ENCODE measurements around the gene KCNA1. TPM values are rescaled to one million over a fixed set of nuclear protein-coding genes. Genes with fewer than 3 reads are reported as not detected.

Gene KCNA1
- total and polyA plus RNA-seq, 4 donors, result 0.06 to 0.39 TPM; not detected in 2

DNA sequence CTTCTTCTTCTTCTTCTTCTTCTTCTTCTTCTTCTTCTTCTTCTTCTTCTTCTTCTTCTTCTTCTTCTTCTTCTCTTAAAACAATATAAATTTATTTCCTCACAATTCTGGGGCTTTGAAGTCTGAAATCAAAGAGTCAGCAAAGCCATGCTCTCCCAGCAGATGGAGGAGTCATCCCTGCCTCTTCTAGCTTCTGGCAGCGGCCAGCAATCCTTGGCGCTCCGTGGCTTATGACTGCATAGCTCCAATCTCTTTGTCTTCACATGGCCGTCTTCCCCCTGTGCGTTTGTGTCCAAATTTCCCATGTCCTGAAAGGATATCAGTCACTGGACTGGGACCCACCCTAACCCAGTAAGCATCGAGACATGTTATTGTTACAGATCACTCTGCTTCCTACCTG is 22.9 kb downstream of the KCNA1 start:
- WGBS, 2 donors, result 79 to 90% methylated on average over 6 of the region's 6 CpGs
- H3K27me3 ChIP-seq (ENCODE audit: control insufficient read depth in 1 of 2, insufficient read depth in 2 of 2, low read length in 1 of 2), result peaks cover 0 to 3% of the 10 kb centered on the region in 2 donors

DNA sequence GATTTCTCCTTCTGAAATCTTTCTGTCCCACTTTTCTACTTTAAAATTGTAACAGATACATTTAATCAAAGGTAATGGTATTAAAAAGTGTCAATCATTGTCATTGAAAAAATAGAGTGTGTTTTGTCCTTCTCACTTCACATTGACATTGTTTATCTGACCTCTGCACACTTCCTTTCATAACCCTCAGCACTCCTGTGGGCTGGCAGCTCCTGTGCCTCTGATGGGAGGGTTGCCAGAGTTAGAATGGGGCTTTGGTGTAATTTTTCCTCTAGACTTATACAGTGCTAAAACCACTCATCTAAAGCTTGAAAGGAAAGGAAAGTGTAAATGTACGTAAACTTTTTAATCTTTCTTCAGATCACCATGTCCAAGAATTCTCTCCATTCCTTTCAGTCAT is 23.7 kb downstream of the KCNA1 start:
- intact Hi-C loops (cut with DNase I), result no loop called here
- no peak for DNase-seq
- 50 to 68% methylated on average over 1 of the region's 1 CpG for WGBS, 2 donors
- ATAC-seq (ENCODE audit: low FRiP score), result no peak
- Histone ChIP-seq H3K36me3 (ENCODE audit: control insufficient read depth in 1 of 2, insufficient read depth in 2 of 2, low read length in 1 of 2) (no peaks in the 10 kb centered on the region), H3K27ac (ENCODE audit: low read depth in 1 of 2, low read length in 2 of 2) (no peak overlapping the region), H3K27me3 (ENCODE audit: control insufficient read depth in 1 of 2, insufficient read depth in 2 of 2, low read length in 1 of 2) (peaks cover 0 to 3% of the 10 kb centered on the region in 2 donors), H3K4me3 (ENCODE audit: low read length in 2 of 2) (no peak overlapping the region), H3K4me1 (ENCODE audit: control insufficient read depth in 1 of 2, insufficient read depth in 2 of 2, low read length in 2 of 2) (no peaks in the 10 kb centered on the region), H3K9me3 (ENCODE audit: control insufficient read depth, low read length) (no peaks in the 10 kb centered on the region)

More for the DNA sequence above, 22.9 kb downstream of the KCNA1 start:
- intact Hi-C loops (cut with DNase I), result no loop called here
- ATAC-seq (ENCODE audit: low FRiP score), result no peak
- Histone ChIP-seq H3K4me3 (ENCODE audit: low read length in 2 of 2) (no peak overlapping the region), H3K4me1 (ENCODE audit: control insufficient read depth in 1 of 2, insufficient read depth in 2 of 2, low read length in 2 of 2) (no peaks in the 10 kb centered on the region), H3K36me3 (ENCODE audit: control insufficient read depth in 1 of 2, insufficient read depth in 2 of 2, low read length in 1 of 2) (no peaks in the 10 kb centered on the region), H3K27ac (ENCODE audit: low read depth in 1 of 2, low read length in 2 of 2) (no peak overlapping the region), H3K9me3 (ENCODE audit: control insufficient read depth, low read length) (no peaks in the 10 kb centered on the region)
- DNase-seq, result no peak

DNA sequence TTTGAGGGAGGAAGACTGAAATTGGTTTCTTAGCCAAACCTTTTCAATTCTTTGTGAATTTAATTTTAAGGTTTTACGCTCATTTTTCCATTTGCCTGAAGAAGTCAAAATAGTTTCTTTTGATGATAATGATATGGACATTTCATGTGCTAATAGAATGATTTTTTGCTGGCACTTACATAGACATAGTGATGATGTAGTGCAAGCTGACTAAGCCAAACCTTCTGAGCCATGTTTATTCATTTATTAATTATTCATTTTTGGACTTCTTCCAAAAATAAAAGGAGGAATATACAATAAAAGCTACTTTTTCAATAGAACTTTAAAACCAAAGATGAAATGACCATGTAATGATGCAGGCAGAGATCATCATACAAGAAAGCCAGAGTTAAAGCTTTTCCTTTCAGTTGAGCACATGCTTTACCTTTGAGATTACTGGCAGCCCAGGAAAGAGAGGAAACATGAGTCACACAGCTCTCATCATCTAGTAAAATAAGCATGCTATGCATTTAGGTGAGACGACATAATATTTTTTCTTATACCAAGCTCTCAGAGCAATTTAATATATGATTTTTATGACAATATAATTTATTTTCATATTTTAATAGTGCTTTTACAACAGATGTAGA is 24.8 kb downstream of the KCNA1 start:
- peaks cover 0 to 3% of the 10 kb centered on the region in 2 donors for H3K27me3 ChIP-seq (ENCODE audit: control insufficient read depth in 1 of 2, insufficient read depth in 2 of 2, low read length in 1 of 2)
- ATAC-seq (ENCODE audit: low FRiP score), result no peak

DNA sequence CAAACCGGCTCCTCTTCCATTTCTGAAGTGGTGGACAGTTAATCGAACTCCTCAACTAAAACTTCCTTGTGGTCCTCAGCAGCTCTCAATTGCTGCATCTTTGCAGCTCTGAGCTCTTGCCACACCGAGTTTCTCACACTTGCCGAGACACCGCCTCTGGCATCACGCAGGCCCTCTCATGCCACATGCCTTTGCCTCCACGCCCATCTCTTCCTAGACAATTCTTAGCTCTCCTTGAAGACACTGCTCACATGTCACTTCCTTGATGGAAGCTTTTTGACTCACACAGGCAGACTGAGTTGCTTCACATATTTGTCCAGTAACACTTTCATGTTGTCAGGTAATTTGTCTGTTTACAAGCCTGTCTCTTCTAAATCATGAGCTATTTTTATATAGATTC is 29.2 kb downstream of the KCNA1 start:
- H3K4me3 ChIP-seq (ENCODE audit: low read length in 2 of 2), result no peak overlapping the region
- H3K36me3 ChIP-seq (ENCODE audit: control insufficient read depth in 1 of 2, insufficient read depth in 2 of 2, low read length in 1 of 2), result no peaks in the 10 kb centered on the region
- intact Hi-C loops (cut with DNase I), result no loop called here
- ATAC-seq (ENCODE audit: low FRiP score) (no peak), DNase-seq (no peak)
- H3K27me3 ChIP-seq (ENCODE audit: control insufficient read depth in 1 of 2, insufficient read depth in 2 of 2, low read length in 1 of 2), result peaks cover 0 to 2% of the 10 kb centered on the region in 2 donors
- H3K27ac ChIP-seq (ENCODE audit: low read depth in 1 of 2, low read length in 2 of 2), result no peak overlapping the region
- H3K4me1 ChIP-seq (ENCODE audit: control insufficient read depth in 1 of 2, insufficient read depth in 2 of 2, low read length in 2 of 2), result no peaks in the 10 kb centered on the region
- no peaks in the 10 kb centered on the region for H3K9me3 ChIP-seq (ENCODE audit: control insufficient read depth, low read length)
- WGBS, 2 donors, result 88 to 91% methylated on average over 7 of the region's 7 CpGs

More for the DNA sequence above, 24.8 kb downstream of the KCNA1 start:
- Histone ChIP-seq H3K36me3 (ENCODE audit: control insufficient read depth in 1 of 2, insufficient read depth in 2 of 2, low read length in 1 of 2) (no peaks in the 10 kb centered on the region), H3K4me1 (ENCODE audit: control insufficient read depth in 1 of 2, insufficient read depth in 2 of 2, low read length in 2 of 2) (no peaks in the 10 kb centered on the region), H3K4me3 (ENCODE audit: low read length in 2 of 2) (no peak overlapping the region), H3K9me3 (ENCODE audit: control insufficient read depth, low read length) (no peaks in the 10 kb centered on the region), H3K27ac (ENCODE audit: low read depth in 1 of 2, low read length in 2 of 2) (no peak overlapping the region)
- no peak for DNase-seq
- 57 to 68% methylated on average over 2 of the region's 2 CpGs for WGBS, 2 donors
- intact Hi-C loops (cut with DNase I), result no loop called here

DNA sequence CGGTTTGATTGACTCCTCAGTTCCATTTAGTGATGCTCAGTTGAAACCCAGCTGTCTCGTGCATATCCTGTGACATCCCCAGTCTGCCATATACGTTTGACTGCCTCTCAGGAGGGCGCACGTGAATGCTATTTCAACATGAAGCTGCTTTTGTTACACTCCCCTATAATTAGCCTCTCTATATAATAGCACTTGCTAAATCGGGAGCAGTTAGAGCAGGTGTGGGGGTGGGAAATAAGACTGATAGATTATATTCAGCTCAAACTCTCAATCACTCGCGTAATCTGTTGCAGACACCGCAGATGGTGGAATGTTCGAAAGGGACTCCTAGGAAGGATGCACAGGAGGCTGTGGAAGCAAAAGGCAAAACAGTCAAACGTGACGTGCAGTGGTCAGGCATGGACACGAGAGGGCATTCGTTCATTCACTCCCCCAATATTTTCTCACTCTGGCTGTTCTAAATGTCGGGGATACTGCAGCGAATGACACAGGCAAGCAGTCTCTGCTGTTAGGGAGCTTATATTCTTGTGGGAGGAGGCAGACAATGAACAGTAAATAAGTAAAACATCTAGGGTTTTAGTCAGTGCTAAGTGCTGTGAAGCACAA is 29.8 kb downstream of the KCNA1 start:
- Histone ChIP-seq H3K27me3 (ENCODE audit: control insufficient read depth in 1 of 2, insufficient read depth in 2 of 2, low read length in 1 of 2) (peaks cover 0 to 2% of the 10 kb centered on the region in 2 donors), H3K4me1 (ENCODE audit: control insufficient read depth in 1 of 2, insufficient read depth in 2 of 2, low read length in 2 of 2) (no peaks in the 10 kb centered on the region), H3K9me3 (ENCODE audit: control insufficient read depth, low read length) (no peaks in the 10 kb centered on the region), H3K36me3 (ENCODE audit: control insufficient read depth in 1 of 2, insufficient read depth in 2 of 2, low read length in 1 of 2) (no peaks in the 10 kb centered on the region), H3K27ac (ENCODE audit: low read depth in 1 of 2, low read length in 2 of 2) (no peak overlapping the region), H3K4me3 (ENCODE audit: low read length in 2 of 2) (no peak overlapping the region)
- no peak for DNase-seq
- ATAC-seq (ENCODE audit: low FRiP score), result no peak
- 77 to 79% methylated on average over 16 of the region's 16 CpGs for WGBS, 2 donors
- intact Hi-C loops (cut with DNase I), result no loop called here

DNA sequence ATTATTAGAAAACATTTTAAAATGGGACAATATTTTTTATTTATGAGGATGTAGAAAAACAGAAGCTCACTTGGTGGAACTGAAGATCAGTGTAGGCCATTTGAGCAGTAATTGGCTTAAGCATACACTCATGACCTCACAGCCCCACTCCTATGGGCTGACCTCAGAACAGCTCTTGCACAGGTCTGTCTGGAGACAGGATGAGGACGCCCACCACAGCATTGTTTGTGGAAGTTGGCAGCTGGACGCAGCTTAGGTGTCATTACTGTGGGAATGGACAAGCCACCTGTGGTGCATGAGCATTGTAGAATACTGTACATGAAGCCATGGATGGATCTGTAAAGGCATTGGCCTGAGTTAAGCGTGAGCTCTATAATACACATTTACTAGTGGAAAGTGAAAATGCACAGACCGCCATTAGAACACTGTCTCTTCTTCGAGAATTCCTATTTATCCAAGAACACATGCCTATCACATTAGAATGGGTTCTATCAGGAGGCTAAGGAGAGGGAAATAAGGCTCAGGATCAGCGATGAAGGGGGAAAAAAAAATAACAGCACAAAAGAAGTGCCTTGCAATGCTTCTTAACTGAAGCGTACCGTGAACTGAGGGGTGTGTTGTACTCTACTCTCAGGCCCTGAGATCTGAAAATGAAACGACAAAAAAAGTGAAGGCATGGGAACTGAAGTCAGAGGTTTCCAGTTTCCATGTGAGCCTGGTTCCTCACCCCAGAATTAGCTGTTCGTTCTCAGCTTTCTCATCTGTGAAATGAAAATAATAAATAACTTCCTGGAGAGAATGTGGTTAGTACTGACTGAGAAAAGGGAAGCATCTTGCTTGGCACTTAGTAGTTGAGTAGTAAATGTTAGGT is 33.6 kb downstream of the KCNA1 start:
- DNase-seq (no peak), ATAC-seq (ENCODE audit: low FRiP score) (no peak)
- intact Hi-C loops (cut with DNase I), result no loop called here
- no peaks in the 10 kb centered on the region for H3K4me1 ChIP-seq (ENCODE audit: control insufficient read depth in 1 of 2, insufficient read depth in 2 of 2, low read length in 2 of 2)
- H3K4me3 ChIP-seq (ENCODE audit: low read length in 2 of 2), result no peak overlapping the region
- H3K27ac ChIP-seq (ENCODE audit: low read depth in 1 of 2, low read length in 2 of 2), result no peak overlapping the region
- H3K36me3 ChIP-seq (ENCODE audit: control insufficient read depth in 1 of 2, insufficient read depth in 2 of 2, low read length in 1 of 2), result no peaks in the 10 kb centered on the region
- no peaks in the 10 kb centered on the region for H3K9me3 ChIP-seq (ENCODE audit: control insufficient read depth, low read length)
- WGBS, 2 donors, result 83 to 87% methylated on average over 10 of the region's 10 CpGs
- no peaks in the 10 kb centered on the region for H3K27me3 ChIP-seq (ENCODE audit: control insufficient read depth in 1 of 2, insufficient read depth in 2 of 2, low read length in 1 of 2)

DNA sequence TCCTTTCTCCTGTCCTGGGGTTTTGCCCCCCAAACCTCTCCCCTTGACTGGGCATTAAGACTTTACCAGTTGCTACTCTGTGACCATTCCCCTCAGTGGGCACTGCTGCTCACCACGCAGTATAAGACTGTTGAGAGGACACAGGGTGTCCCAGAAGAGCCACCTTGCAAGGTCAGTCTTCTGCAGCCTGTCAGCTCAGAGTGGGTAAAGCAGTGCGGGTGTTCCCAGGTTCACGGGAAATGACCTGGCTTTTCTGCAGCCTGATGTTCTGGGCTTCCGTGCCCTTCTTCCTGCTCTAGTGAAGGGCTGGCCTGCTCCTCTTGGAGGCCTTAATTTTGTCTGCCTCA is 34.2 kb downstream of the KCNA1 start:
- Histone ChIP-seq H3K4me3 (ENCODE audit: low read length in 2 of 2) (no peak overlapping the region), H3K4me1 (ENCODE audit: control insufficient read depth in 1 of 2, insufficient read depth in 2 of 2, low read length in 2 of 2) (no peaks in the 10 kb centered on the region), H3K27me3 (ENCODE audit: control insufficient read depth in 1 of 2, insufficient read depth in 2 of 2, low read length in 1 of 2) (peaks cover 0 to 2% of the 10 kb centered on the region in 2 donors), H3K9me3 (ENCODE audit: control insufficient read depth, low read length) (no peaks in the 10 kb centered on the region), H3K36me3 (ENCODE audit: control insufficient read depth in 1 of 2, insufficient read depth in 2 of 2, low read length in 1 of 2) (no peaks in the 10 kb centered on the region), H3K27ac (ENCODE audit: low read depth in 1 of 2, low read length in 2 of 2) (no peak overlapping the region)
- no peak for ATAC-seq (ENCODE audit: low FRiP score)
- DNase-seq, result no peak
- intact Hi-C loops (cut with DNase I), result no loop called here
- WGBS, 2 donors, result 85 to 88% methylated on average over 4 of the region's 4 CpGs

DNA sequence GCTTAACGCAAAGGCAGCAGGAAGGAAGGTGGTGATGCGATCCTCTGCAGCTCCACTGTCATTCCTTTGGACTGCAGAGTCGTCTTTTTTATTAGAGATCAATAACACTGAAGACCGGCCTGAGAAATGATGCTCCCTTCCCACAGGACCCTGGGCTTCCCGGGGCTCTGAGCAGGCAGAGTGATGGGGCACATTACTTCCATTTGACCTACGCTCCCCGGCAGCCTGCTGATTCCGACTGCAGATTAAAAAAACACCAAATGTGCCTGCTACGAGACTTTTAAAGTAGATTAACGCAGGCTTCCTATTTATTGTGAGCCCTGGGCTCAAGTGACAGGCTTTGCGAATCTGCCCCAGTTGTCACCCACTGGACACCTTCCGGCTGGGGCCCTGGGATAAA is 37.5 kb downstream of the KCNA1 start:
- Histone ChIP-seq H3K4me1 (ENCODE audit: control insufficient read depth in 1 of 2, insufficient read depth in 2 of 2, low read length in 2 of 2) (no peaks in the 10 kb centered on the region), H3K9me3 (ENCODE audit: control insufficient read depth, low read length) (no peaks in the 10 kb centered on the region), H3K4me3 (ENCODE audit: low read length in 2 of 2) (no peak overlapping the region), H3K36me3 (ENCODE audit: control insufficient read depth in 1 of 2, insufficient read depth in 2 of 2, low read length in 1 of 2) (no peaks in the 10 kb centered on the region), H3K27ac (ENCODE audit: low read depth in 1 of 2, low read length in 2 of 2) (no peak overlapping the region), H3K27me3 (ENCODE audit: control insufficient read depth in 1 of 2, insufficient read depth in 2 of 2, low read length in 1 of 2) (peaks cover 0 to 2% of the 10 kb centered on the region in 2 donors)
- DNase-seq (no peak), ATAC-seq (ENCODE audit: low FRiP score) (no peak)
- 77 to 81% methylated on average over 12 of the region's 12 CpGs for WGBS, 2 donors
- intact Hi-C loops (cut with DNase I), result no loop called here
